Measurements from ENCODE around the gene SIAH1.
A peak's percentile ranks its signal among the peaks of the same experiment; 100 is the strongest.
"Not testable (repeated sequence)": the region's sequence is repeated elsewhere in the genome, so short reads cannot be mapped to it uniquely, and the experiment has no call there.

Gene SIAH1

GRCh38 chr16:48330189-48330840, 54.9 kb downstream of the SIAH1 start:
- DNase-seq: peak; percentile 11

- DNase-seq: no peak
Measured at GRCh38 chr16:48329138-48329537, 56.1 kb downstream of the SIAH1 start.

- no peak for DNase-seq
Measured at GRCh38 chr16:48326915-48327314, 58.3 kb downstream of the SIAH1 start.

DNA sequence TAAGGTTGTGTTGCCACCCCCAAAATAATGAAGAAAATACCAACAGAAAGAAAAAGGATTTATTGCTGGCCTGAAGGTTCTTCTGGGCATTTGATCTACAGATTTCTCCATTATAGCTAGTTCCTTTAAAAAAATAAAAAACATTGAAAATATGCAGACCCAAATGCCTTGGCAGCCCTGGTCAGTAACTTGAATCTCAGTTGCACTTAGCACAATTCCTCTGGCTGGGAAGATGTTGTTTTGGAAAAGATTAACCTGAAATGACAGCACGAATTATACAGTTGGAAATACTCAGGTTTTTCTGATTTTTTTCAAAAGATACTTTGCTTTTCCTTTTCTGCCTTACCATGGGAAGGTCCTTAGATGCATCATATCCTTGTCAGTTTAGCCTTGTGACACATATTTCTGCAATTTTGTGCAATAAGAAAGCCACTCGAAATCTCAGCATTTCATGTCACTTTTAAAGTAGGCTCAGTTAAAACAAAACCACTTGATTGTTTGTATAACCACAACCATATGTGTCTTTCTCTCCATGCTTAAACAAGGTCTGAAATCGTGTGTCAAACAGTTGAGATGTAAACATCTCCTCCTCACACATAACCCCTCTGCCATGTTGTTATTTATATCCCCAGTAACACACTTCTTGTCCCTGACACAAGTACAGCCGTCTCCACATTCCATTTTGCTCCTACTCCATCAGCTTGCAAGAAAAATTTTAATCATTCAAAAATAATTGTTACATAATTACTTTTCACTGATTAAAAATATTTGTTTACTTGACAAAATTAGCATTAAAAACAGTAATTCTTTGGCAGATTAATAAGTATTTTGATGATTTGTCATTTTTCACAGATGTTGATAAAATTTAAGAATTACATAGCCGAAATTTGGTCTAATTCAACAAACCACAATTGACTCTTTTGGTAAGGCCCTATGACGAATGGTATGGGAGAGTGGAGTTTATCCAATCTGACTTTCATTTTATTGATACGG, 61.1 kb downstream of the SIAH1 start:
- peak; percentile 76 for DNase-seq

DNA sequence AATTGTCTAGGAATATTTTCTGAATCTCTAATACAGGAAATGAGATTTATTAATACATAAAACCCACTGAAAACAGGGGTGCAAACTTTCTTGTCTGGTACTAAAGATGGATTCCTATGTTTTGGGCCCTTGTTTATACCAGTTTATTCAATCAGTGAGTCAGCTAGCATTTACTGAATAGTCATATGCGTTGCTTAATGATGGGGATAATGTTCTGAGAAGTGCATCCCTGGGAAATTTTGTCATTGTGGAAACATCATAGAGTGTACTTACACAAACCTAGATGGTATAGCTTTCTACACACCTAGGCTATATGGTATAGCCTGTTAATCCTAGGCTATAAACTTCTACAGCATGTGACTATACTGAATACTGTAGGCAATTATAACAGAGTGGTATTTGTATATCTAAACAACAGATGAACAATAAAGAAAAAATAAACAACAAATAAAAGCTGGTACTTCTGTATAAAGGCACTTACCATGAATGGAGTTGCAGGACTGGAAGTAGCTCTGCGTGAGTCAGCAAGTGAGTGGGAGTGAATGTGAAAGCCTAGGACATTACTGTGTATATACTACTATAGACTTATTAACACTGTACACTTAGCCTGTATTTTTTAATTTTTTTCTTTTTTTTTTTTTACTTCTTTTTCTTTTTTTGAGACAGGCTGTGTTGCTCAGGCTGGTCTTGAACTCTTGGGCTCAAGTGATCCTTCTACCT, 63.7 kb downstream of the SIAH1 start:
- peak; percentile 89 for DNase-seq

- DNase-seq: peak; percentile 68
Measured at GRCh38 chr16:48318630-48319029, 66.6 kb downstream of the SIAH1 start.

DNA sequence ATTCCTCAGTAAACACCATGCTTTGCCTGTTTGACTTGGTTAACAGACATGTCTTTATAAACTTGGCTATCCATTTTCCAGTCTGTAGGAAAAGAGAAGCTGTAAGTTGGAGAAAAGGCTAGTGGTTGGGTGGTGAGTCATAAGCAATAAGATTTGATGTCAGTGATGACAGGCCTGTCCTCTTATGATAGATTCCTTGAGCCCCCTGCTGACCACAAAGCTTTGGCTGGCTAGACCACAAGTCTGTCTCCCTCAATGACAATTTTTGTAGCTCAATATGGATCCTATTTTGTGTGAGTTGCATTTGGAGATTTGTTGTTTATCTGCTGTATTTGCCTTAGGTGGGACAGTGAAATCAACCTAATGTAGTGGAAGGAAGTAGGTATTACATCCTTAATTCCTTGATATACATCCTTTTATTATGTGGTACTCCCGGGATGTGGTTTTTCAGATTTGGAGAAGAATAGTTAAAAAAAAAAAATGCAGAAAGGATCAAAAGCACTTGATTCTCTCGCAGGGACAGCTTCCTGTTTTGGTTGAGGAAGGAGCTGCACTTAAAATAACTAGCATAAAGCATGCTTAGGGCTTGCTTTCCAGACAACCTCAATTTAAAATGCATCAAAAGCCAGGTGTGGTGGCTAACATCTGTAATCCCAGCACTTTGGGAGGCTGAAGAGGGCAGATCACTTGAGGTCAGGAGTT, 67.4 kb downstream of the SIAH1 start:
- peak; percentile 84 for DNase-seq

GRCh38 chr16:48317026-48317425, 68.2 kb downstream of the SIAH1 start:
- DNase-seq: peak; percentile 29

- DNase-seq: not testable (repeated sequence)
Measured at GRCh38 chr16:48313905-48314304, 71.3 kb downstream of the SIAH1 start.

DNA sequence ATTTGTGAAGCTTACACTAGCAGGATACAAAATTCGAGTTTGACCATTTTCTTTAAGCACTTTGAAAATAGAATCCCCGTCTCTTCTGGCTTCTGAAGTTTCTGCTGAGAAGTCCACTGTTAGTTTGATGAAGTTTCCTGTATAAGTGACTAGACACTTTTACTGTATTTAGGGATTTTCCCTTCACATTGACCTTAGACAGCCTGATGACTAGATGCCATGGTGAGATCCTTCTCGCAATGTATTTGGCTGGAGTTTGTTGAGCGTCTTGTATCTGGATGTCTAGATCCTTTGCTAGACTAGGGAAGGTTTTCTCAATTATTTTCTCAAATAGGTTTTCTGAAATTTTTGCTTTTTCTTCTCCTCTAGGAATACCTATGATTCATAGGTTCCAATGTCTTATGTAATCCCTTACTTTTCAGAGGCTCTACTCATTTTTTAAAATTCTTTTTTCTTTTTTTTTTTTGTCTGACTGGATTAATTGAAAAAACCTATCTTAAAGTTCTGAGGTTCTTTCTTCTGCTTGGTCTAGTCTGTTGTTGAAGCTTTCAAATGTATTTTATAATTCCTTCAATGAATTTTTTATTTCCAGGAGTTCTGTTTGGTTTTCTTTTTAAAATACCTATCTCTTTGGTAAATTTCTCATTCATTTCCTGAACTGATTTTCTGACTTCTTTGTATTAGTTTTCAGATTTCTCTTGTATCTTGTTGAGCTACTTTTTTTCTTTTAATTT, 74.1 kb downstream of the SIAH1 start:
- DNase-seq: peak; percentile 36
